Stimulated activated CD4-positive, alpha-beta T cell treated with anti-CD3 and anti-CD28 coated beads, Interleukin-12 subunit alpha, Interleukin-12 subunit beta, amount 100 ng/mL, for 4 hours (primary cell): Measurements from ENCODE around the gene ASH1L.
"Not testable (repeated sequence)": the region's sequence is repeated elsewhere in the genome, so short reads cannot be mapped to it uniquely, and the experiment has no call there.

Source experiments
- DNase-seq: peaks from one replicate; pipeline ENCODE4 v3.0.0-alpha.2; 2020

ASH1L gene

DNA sequence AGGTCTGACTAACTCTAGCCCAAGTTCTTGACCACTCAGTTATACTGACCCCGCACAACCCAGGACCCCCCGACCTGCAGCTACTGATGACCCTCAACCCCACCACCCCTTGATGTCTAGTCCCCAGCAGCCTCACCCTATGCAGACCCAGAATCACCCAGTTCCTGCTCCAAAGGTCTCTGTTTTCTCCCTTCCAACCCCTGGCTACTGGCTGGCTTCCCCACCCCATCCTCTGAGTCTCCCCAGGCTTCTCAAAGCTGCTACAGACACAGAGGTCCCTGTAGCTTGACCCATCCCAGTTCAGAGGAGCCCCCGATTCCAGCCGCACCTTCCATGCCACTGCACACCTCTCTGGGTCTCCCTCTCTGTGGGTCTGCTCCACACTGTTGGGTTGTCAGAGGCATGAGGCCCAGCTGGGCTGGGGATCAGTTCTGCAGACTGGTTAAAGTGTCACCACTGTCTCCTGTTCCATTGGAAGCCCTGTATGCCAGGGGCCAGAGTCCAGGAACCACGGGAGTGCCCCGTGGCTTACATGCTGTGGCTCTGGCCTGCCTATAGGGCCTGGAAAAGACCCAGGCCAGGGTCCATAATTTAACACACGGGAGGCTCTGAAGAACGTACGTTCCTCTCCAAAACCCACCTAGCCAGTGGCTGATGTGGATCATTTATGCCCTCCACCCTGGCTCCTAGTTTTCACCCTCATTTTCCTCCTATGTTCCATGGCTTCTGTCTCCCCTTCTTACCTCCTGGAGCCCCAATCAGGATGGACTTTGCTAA, 261.9 kb downstream of the ASH1L start:
- DNase-seq: no peak

DNA sequence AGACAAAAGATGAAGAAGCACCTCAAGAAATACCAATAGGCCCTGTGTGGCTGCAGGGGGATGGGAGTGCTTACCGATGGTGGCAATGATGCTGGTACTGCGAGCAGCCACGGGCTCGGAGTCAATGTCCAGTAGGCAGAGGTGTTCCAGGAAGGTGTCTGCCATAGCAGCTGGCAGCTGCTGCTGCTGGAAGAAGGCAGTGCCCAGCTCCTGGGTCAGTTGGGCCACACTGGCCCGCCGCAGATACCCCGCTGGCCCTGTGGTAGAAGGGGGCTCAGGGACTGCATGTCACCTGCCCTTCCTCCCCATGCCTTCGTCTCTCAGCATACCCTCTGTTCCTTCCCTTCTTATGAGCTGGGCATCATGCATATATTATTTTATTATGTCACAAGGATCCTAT, 262.6 kb downstream of the ASH1L start:
- no peak for DNase-seq

DNA sequence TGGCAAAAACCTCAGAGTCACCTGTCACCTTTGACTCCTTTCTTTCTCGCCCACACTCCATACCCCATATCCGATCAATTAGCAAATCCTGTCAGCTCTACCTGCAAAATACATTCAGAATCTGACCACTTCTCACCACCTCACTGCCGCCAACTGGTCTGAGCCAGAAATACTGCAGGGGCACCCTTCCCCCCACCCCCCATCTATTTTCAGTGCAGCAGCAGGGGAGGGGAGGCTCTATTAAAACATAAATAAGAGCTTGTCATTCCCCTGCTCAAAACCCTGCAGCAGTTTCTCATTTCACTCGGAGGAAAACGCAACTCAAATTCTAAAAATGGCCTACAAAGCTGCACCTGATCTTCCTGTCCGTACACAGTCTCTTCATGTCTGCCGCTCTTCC, 265.2 kb downstream of the ASH1L start:
- no peak for DNase-seq

DNA sequence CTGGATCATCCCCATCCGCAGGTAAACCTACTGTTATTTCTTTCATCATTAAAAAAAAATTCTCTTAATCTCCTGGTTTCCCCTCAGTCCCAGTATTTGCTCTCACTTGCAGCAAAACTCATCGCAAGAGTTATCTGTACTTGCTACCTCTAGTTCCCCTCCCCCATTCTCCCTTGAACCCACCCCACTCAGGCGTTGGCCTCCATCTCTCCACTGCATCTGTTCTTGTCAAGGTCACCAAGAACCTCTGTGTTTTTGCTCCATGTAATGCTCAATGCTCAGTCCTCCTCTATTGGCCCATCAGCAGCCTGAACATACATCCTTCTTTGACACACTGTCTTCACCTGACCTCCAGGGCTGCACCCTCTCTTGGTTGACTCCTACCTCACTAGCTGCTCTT, 265.9 kb downstream of the ASH1L start:
- DNase-seq: no peak

DNA sequence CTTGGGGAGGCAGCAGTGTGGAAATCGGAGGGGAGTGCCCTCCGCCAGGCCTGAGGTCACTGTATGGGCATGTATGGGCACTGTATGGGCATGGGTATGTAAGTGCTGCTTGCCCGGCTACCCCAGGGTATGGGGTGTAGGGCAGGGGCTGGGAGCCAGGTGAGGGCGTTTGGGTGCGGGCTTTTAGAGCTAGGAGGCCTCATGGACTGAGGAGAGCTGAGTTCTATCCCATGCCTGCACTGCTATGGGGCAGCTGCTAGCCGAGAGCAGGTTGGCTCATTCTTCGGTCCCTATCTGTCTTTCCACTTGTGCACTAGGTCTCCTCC, 266.7 kb downstream of the ASH1L start:
- no peak for DNase-seq

DNA sequence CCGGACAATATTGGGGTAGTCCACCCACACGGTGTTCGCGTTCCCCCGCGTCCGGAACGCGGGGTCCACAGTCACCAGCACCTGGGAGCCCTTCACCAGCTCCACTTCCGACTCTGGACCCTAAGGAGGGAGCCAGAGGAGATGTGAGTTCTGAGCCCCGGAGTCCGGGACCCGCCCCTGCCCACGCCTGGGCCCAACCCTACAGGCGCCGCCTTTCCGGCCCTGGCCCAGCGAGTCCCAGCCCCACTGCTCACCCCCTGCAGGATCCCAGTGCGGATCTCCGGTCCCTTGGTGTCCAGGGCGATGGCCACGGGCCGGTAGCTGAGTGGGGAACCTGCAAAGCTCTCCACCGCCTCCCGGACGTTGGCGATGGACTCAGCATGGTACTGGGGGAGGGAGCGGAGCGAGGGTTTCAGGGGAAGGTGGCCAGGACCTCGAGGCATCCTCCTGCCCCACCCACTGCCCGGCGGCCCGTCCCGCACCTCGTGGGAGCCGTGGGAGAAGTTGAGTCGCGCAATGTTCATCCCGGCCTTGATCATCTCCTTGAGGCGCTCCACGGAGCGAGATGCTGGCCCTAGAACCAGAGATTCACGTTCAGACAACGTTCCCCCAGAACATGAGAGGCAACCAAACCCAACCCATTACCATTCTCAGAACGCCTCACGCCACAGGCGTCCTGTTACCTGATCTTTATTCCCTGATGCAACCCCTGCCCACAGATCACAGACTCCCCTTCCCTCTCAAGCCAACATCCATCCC, 267.2 kb downstream of the ASH1L start:
- no peak for DNase-seq

DNA sequence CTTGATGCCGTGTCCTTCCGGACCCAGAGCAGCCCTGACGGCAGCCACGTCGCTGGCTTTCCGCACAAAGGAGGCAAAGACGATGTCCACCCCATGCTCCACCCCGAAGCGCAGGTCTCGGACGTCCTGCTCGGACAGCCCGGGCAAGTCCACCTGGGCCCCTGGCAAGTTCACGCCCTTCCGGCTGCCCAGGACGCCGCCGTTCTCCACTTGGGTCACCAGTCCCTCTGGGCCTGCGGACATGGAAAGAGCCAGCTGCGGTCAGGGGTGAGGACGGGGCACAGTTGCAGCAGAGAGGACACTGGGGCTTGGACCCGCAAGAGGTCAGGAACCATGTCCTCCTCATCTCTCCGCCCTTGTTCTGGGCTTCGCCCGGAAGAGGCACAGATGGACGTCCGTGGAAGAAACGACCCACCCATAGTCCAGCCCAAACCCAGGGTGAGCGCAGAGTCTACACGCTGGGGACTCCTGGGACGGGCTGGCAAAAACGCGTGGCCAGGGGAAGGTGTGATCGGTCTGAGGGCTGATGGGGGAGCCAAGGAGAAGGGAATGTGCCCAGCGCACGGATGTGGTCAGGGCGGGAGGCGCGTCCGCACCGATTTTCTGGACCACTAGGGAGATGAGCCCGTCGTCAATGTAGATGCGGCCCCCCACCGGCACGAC, 268.0 kb downstream of the ASH1L start:
- DNase-seq: no peak

DNA sequence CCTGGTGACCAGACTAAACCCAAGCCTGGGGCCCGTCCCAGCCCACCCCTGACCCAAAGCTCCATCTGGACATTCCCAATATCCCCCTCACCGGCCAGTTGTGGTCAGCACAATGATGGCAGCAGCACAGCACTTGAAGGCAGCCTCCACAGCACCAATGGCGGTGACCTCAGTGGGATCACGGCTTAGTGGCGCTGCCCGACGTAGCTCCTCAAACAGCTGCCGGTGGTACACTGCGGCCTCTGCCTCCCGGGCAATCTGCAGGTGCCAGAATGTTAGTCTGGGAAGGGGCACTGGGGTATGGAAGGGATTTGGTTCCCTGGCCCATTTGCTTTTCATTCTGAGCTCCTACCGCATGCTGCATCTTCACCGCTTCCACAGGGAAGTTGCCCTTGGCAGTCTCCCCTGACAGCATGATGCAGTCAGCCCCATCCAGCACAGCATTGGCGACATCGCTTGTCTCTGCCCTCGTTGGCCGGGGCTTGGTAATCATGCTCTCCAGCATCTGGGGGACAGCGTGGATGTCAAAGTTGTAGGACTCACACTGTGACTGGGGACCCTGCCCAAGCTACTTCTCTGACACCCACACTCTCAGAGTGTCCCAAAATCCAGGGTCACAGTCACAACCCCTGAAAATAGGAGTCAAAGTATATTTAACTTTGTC, 269.4 kb downstream of the ASH1L start:
- no peak for DNase-seq

DNA sequence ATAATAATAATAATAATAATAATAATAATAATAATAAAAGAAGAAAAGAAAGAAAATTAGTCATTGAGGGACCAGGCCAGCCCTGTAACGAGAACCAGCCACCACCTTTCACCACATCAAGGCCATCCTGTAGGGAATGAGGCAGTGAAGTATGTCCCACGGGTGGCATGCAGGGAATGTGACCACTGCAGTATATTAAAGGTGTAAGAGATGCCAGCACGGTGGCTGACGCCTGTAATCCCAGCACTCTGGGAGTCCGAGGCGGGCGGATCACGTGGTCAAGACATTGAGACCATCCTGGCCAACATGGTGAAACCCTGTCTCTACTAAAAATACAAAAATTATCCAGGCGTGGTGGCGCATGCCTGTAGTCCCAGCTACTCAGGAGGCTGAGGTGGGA, 271.6 kb downstream of the ASH1L start:
- not testable (repeated sequence) for DNase-seq

DNA sequence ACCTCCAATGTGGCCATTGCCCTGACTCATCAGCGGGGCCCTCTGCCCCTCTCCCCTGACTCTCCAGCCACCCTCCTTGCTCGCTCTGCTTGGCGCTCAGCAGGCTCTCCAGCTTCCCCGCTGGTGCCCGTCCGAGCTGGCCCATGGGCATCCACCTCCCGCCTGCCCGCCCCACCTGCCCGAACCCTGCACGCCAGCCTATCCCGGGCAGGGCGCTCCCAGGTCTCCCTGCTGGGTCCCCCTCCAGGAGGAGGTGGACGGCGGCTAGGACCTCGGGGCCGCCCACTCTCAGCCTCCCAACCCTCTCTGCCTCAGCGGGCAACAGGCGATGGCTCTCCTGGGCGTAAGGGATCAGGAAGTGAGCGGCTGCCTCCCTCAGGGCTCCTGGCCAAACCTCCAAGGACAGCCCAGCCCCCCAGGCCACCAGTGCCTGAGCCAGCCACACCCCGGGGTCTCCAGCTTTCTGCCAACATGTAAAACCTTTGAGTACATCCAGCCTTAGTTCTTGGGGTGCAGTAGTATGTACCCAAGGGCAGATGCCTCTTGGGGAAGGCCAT, 274.5 kb downstream of the ASH1L start:
- no peak for DNase-seq

DNA sequence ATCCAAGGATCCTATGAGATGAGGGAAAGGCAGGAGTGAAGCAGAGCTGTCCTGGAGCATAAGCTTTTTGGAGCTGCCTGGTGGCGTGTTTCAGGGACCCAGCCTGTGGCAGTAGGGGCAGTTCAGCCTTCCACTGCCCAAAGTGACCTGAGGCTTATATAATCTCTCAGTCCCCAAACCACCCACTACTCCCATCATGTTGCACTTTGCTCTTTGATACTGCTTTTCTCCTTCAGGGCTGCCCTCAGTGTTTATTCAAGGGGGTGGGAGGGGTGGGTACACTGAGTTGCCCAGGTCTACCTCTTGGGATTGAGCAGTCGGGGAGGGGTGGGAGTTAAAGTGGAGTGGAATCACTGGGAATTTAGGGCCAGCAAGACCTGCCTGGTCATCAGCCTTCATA, 276.1 kb downstream of the ASH1L start:
- no peak for DNase-seq

DNA sequence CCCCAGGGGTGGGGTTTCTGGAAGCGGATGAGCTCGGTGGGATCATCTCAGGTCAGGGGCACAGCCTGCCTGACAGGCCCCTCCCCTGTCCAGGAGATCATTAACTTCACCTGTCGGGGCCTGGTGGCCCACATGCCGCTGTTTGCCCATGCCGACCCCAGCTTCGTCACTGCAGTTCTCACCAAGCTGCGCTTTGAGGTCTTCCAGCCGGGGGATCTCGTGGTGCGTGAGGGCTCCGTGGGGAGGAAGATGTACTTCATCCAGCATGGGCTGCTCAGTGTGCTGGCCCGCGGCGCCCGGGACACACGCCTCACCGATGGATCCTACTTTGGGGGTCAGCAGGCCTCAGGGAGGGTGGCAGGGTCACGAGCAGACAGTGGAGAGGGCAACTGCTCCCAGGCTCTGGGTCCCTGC, 277.0 kb downstream of the ASH1L start:
- DNase-seq: no peak
